Effector memory CD4-positive, alpha-beta T cell (primary cell): ENCODE results near the gene ARHGEF3.
A peak's percentile ranks its signal among the peaks of the same experiment; 100 is the strongest.

Experiments used
- DNase-seq, 3 donors: peaks; one replicate each; pipeline ENCODE4 v3.0.0-alpha.2; 2020
- H3K27ac ChIP-seq: 2 replicates; pipeline ENCODE4 v1.7.0; 2013; ENCODE audit warnings: mild to moderate bottlenecking, low read length, moderate library complexity; ENCODE audit not compliant: insufficient read depth, poor library complexity, severe bottlenecking
- H3K27me3 ChIP-seq: replicated peaks from 2 replicates; pipeline ENCODE4 v1.7.0; 2013; ENCODE audit warnings: mild to moderate bottlenecking, low read length; ENCODE audit not compliant: insufficient read depth, control insufficient read depth, poor library complexity, severe bottlenecking
- H3K36me3 ChIP-seq: 2 replicates; pipeline ENCODE4 v1.7.0; 2013; ENCODE audit warnings: mild to moderate bottlenecking, low read length, moderate library complexity; ENCODE audit not compliant: control insufficient read depth, insufficient read depth
- H3K4me1 ChIP-seq: 2 replicates; pipeline ENCODE4 v1.7.0; 2013; ENCODE audit warnings: low read length, mild to moderate bottlenecking; ENCODE audit not compliant: control insufficient read depth, insufficient read depth, poor library complexity, severe bottlenecking
- H3K4me3 ChIP-seq: 2 replicates; pipeline ENCODE4 v1.7.0; 2013; ENCODE audit warnings: low read length, low read depth, mild to moderate bottlenecking; ENCODE audit not compliant: insufficient read depth, poor library complexity, severe bottlenecking
- H3K9me3 ChIP-seq: 2 replicates; pipeline ENCODE4 v1.7.0; 2013; ENCODE audit warnings: mild to moderate bottlenecking, low read length, moderate library complexity; ENCODE audit not compliant: control insufficient read depth

ARHGEF3 gene

DNA sequence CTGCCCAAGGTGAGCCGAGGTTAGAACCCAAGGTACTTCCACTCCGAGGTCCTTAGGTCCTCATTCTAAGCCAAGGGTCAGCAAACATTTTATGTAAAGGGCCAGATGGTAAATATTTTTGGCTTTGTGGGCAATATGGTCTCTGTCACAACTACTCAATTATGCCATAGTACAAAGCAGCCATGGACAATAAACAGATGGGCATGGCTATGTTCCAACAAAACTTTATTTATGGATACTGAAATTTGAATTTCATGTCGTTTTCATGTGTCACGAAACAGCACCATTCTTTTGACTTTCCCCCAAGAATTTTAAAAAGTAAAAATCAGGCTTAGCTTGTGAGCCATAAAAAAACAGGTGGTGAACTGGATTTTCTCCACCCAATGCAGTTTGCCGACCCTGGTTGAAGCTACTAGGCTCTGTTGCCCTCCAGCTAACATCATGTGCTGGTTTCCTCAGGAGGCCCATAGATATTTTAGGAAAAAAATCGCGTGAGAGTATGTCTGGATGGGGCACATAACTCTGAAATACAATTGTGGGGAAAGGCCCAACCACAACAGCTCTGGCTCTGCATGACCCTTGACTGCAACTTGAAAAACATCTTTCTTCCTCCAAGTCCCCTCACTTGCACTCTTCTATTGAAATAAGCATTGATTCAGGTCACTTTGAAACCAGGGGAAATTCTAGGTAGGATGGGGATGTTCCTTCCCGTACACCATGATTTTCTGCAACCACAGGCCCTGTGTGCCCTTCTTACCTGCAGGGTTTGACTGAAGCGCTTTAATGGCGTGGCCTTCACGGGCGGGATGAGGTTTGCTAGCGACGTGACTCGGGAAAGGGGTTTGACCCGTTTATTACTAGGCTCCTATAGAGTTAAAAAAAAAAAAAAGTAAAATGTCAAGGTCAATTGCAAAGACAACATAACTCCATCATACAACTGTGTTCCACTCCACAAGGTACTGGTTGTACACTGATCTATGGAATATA is 28.5 kb downstream of the ARHGEF3 start:
- H3K27ac ChIP-seq, result no peak overlapping the region
- no peak for DNase-seq
- H3K4me3 ChIP-seq, result no peak overlapping the region
- H3K9me3 ChIP-seq, result no peaks in the 10 kb centered on the region
- H3K27me3 ChIP-seq, result no peaks in the 10 kb centered on the region
- peaks cover 42% of the 10 kb centered on the region for H3K36me3 ChIP-seq
- H3K4me1 ChIP-seq, result peaks cover 10% of the 10 kb centered on the region

DNA sequence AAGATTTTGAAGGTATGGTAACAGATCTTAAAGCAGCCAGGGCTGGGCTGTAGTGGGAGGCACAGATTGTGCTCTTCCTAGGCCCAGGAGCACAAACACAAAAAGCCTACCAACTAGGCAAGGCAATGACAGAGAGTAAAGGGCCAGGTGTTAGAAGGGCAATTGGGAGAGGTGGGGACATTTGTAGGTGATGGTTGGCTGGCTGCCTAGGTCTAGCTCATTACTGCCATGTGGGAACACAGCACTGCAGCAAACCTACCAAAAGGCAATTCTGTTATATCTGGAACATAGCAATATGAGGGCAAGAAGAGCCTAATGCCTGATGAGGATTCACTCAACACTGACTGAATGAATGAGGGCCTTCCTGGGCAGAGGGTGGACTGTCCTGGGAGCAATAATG is 30.4 kb downstream of the ARHGEF3 start:
- Histone ChIP-seq H3K36me3 (peaks cover 47% of the 10 kb centered on the region), H3K4me3 (no peak overlapping the region), H3K27me3 (no peaks in the 10 kb centered on the region), H3K4me1 (no peaks in the 10 kb centered on the region), H3K9me3 (no peaks in the 10 kb centered on the region), H3K27ac (no peak overlapping the region)
- no peak for DNase-seq

DNA sequence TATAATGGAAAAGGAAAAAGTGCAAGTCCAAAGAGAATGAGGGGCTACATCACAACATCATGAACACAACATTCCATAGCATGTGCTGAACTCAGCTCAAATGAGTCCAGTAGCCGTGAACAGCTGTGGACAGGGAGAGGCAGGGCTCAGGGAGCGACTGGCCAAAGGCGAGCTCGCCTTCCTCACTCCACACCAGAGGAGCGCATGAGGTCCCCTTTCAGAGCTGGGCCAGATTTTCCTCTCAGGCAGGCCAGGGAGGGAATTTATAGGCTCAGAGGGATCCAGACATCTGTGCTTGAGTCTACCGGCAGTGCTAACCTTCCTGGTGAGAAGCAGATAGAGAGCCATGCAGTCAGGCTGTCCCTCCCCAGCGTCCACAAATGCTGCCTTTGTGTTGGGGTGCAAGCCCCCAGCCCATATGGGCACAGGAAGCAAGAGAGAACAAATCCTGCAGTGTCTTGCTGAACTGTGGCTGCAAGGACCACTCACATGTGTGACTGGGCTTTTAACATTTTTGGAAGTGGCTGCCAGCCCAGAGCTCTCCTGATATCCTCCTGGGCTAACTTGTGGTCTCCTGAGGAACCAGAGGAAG is 32.5 kb downstream of the ARHGEF3 start:
- H3K4me3 ChIP-seq, result no peak overlapping the region
- H3K36me3 ChIP-seq, result peaks cover 54% of the 10 kb centered on the region
- no peak overlapping the region for H3K27ac ChIP-seq
- H3K4me1 ChIP-seq, result no peaks in the 10 kb centered on the region
- H3K9me3 ChIP-seq, result no peaks in the 10 kb centered on the region
- DNase-seq, result no peak
- H3K27me3 ChIP-seq, result no peaks in the 10 kb centered on the region

DNA sequence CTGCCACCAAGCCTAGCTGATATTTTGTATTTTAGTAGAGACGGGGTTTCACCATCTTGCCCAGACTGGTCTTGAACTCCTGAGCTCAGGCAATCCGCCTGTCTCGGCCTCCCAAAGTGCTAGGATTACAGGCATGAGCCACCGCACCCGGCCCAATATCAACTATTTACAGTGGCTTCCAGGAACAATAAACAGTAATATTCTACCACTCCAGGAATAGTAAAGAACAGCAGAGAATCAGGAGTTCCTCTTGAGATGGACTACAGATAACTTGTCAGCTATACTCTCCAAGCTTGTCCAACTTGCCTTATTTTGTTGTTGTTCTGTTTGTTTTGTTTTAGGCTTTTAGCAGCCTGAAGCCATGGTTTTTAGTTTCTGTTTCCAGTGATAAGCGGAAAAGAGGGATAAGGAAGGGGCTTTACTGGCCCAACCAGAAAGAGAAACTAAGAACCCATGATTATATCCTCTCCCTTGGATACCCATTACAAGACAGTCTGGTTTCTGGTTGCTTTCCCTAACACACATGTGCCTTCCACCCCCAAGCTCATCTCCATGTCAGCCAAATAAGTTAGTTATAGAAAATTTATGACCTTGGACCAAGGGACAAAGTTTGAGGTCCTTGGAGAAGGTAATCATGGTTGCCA is 36.7 kb downstream of the ARHGEF3 start:
- Histone ChIP-seq H3K4me3 (no peak overlapping the region), H3K27me3 (no peaks in the 10 kb centered on the region), H3K4me1 (no peaks in the 10 kb centered on the region), H3K27ac (no peak overlapping the region), H3K9me3 (no peaks in the 10 kb centered on the region), H3K36me3 (peaks cover 32% of the 10 kb centered on the region)
- no peak for DNase-seq

DNA sequence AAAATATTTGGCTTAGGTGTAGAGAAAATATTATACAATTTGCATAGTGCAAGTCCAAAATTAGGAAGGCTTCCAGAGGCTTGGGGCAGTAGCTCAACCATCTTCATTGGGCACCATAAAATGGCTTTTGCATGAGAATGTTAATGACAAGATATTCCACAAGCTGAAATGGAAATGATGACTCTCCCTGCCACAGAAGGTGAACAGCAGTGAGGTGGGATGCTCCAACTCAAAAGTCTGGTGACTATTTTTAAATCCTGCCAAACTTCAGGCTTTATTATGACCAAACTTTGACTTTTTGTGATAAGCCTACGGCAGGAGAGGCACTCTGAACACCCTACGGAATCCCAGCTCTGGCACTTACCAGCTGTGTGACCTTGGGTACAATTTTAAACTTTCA is 37.6 kb downstream of the ARHGEF3 start:
- no peak overlapping the region for H3K4me3 ChIP-seq
- H3K36me3 ChIP-seq, result peaks cover 25% of the 10 kb centered on the region
- no peak for DNase-seq
- H3K27ac ChIP-seq, result no peak overlapping the region
- no peaks in the 10 kb centered on the region for H3K27me3 ChIP-seq
- H3K4me1 ChIP-seq, result no peaks in the 10 kb centered on the region
- H3K9me3 ChIP-seq, result no peaks in the 10 kb centered on the region

DNA sequence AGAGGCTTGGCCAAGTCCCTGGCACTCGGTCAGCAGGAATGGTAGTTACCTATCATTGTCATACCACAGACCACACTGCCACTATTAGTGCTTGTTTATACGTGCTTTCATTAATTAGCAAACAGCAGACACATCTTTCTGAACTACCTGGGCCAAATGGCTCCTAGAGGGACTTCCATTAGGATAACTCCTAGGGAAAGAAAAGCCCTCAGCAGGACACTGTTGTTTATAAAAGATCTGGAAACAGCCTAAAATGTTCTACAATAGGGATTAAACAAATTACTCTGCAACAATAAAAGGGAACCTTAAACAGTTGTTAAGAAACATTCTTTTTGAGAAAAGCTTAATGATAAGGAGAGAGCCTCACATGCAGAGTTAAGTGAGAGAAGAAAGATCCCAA is 38.5 kb downstream of the ARHGEF3 start:
- H3K27ac ChIP-seq, result peak overlapping the region; percentile 17
- H3K9me3 ChIP-seq, result no peaks in the 10 kb centered on the region
- no peak overlapping the region for H3K4me3 ChIP-seq
- DNase-seq, result no peak
- no peaks in the 10 kb centered on the region for H3K27me3 ChIP-seq
- peaks cover 20% of the 10 kb centered on the region for H3K36me3 ChIP-seq
- peaks cover 7% of the 10 kb centered on the region for H3K4me1 ChIP-seq

DNA sequence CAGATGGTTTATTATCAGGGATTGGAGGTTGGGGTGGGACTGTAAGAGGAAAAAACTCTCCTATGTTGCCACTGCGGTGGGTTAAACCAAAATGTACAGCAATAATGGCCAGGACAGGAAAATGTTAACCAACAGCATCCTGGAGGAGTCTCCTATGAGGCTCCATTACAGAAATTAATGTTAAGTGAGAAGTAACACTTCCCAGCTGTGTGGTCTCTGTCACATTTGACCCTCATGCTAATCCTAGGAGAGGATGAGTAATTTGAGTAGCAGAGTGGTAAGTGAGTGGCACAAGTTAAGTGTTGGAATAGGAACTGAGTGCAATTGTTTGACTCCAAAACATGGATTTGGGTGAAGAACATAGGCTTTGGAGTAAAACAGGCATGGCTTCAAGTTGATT is 39.0 kb downstream of the ARHGEF3 start:
- Histone ChIP-seq H3K9me3 (no peaks in the 10 kb centered on the region), H3K36me3 (peaks cover 16% of the 10 kb centered on the region), H3K27me3 (no peaks in the 10 kb centered on the region), H3K4me3 (no peak overlapping the region), H3K4me1 (peaks cover 7% of the 10 kb centered on the region), H3K27ac (no peak overlapping the region)
- no peak for DNase-seq

DNA sequence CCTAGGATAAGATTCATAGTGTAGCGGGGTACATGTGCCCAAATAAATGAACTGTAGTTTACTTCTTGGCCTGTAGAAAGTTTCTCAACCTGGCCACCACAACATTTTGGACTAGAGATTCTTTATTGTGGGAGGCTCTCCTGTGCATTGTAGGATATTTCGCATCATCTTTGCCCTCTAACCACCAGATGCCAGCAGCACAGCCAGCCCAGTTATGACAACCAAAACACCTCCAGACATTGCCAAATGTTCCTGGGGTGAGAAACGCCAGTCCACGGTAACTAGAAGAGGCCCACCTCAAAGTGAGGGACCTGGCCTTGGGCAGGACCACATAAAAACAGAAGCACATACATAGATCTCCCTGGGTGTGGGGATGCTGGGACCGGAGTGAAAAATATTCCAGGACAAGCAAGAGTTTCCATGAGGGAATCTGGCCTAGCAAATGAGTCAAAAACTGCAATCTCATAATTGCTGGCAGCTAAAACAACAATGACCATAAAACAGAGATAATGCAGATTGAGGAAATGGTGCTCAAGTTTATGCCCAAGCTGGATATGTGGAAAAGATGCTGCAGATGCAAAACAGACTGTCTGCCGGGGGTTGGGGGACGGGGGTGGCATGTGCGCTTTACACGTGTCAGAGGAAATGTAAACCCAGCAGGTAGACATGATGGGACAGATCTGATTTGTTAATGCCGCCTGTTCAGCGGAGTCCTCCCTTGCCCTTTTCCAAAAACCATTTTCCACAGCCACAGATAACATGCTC is 39.7 kb downstream of the ARHGEF3 start:
- Histone ChIP-seq H3K27ac (no peak overlapping the region), H3K36me3 (peaks cover 16% of the 10 kb centered on the region), H3K27me3 (no peaks in the 10 kb centered on the region), H3K4me3 (no peak overlapping the region), H3K9me3 (no peaks in the 10 kb centered on the region), H3K4me1 (peaks cover 7% of the 10 kb centered on the region)
- no peak for DNase-seq

DNA sequence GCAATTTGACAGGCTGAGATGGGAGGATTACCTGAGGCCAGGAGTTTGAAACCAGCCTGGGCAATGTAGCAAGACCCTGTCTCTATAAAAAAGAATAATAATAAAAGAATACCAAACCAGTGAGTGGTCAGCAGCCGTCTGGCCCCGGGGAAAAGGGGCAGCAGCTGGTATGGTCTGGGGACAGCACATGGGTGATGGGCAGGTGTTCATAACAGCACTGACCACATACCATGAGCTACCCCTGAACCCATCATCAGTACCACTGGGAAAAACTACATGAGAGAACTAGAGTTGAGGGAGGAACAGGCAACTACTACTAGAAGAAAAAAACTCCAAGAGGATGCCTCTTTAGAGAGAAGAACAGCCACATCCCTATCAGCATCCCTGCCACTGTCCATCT is 40.7 kb downstream of the ARHGEF3 start:
- Histone ChIP-seq H3K9me3 (no peaks in the 10 kb centered on the region), H3K4me1 (peaks cover 11% of the 10 kb centered on the region), H3K36me3 (peaks cover 11% of the 10 kb centered on the region), H3K27me3 (no peaks in the 10 kb centered on the region), H3K4me3 (no peak overlapping the region), H3K27ac (no peak overlapping the region)
- DNase-seq, result no peak
